ENCODE results near the gene CCDC110. TPM values are rescaled to one million over a fixed set of nuclear protein-coding genes. Genes with fewer than 3 reads are reported as not detected.

Gene CCDC110

DNA sequence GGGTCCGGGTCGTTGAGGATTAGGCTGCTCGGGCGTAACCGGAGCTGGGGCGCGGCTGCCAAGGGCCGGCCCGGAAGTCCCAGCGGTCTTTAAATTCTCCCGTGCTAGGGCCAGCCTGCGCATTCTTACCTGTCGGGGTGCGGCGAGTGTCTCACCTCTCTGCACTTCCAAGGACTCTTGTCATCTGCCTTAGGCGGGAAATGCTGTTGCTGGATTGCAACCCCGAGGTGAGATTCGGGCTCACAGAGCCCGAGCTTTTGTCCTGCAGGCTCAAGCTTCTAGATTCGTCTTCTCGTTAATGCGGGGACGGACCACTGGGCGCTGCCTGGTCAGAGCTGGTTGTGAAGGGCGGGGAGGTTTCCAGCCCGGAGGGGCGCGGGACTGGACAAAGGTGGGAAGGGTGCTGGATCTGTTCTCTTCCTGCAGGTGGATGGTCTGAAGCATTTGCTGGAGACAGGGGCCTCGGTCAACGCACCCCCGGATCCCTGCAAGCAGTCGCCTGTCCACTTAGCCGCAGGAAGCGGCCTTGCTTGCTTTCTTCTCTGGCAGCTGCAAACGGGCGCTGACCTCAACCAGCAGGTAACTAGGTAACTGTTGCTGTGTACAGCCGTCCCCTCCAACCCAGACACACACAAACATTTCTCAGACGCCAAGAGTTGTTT is 74.7 kb downstream of the CCDC110 start, which contains the start of gene ANKRD37:
Gene ANKRD37 (plus strand): TSS at position 118 of the 662 bp plus-strand sequence. CDS start 83 bp downstream, at position 201.
- H4K5ac ChIP-seq (ENCODE audit: low read length), result no peak within 1 kb of the TSS
- WGBS (ENCODE audit: extremely low coverage, insufficient coverage, low lambda C conversion rate), result no CpG with 5 or more reads among the region's 38 CpGs
- peak; percentile 76 for DNase-seq

GRCh38 chr4:185395956-185396723 is 75.4 kb downstream of the CCDC110 start:
- no peak overlapping the region for H2AK5ac ChIP-seq (ENCODE audit: low read length)
- no peak overlapping the region for H2BK120ac ChIP-seq (ENCODE audit: low read depth, low read length)
- peak overlapping the region; percentile 64 for H3K18ac ChIP-seq (ENCODE audit: low read length)
- WGBS (ENCODE audit: extremely low coverage, insufficient coverage, low lambda C conversion rate), result no CpG with 5 or more reads among the region's 98 CpGs
- no peak overlapping the region for H2BK5ac ChIP-seq (ENCODE audit: low read length)
- H3K79me1 ChIP-seq (ENCODE audit: low read length), result no peaks in the 10 kb centered on the region
- H3K36me3 ChIP-seq (ENCODE audit: control insufficient read depth, insufficient read depth, low read length), result no peaks in the 10 kb centered on the region
- no peak overlapping the region for H4K5ac ChIP-seq (ENCODE audit: low read length)
- no peaks in the 10 kb centered on the region for H3K4me1 ChIP-seq (ENCODE audit: control insufficient read depth, low read depth, low read length)
- no peak overlapping the region for H3K4ac ChIP-seq (ENCODE audit: low read depth, low read length)
- no peak overlapping the region for H2BK15ac ChIP-seq (replicated peaks; ENCODE audit: low read depth)
- DNase-seq, result peak; percentile 97
- H3K27ac ChIP-seq (ENCODE audit: low read depth, low read length), result no peak overlapping the region
- H3K4me2 ChIP-seq (ENCODE audit: low read length), result peak overlapping the region; percentile 89
- no peak overlapping the region for H4K8ac ChIP-seq (ENCODE audit: low read depth, low read length)
- H3K9ac ChIP-seq (ENCODE audit: low read length), result peak overlapping the region; percentile 75
- peak overlapping the region; percentile 77 for H3K56ac ChIP-seq (ENCODE audit: low read length)
- no peaks in the 10 kb centered on the region for H3K79me2 ChIP-seq (ENCODE audit: control insufficient read depth, insufficient read depth, low read length)
- H3K27me3 ChIP-seq (ENCODE audit: insufficient read depth, low read length, poor library complexity), result no peaks in the 10 kb centered on the region
- peak overlapping the region; percentile 33 for H3K4me3 ChIP-seq (ENCODE audit: low read length)
- no peak overlapping the region for H3K23ac ChIP-seq (ENCODE audit: low read length)

More for the DNA sequence above, 74.7 kb downstream of the CCDC110 start, which contains the start of gene ANKRD37:
- Histone ChIP-seq H3K9ac (ENCODE audit: low read length) (peak within 1 kb of the TSS; percentile 75), H3K4me3 (ENCODE audit: low read length) (peak within 1 kb of the TSS; percentile 48), H3K79me2 (ENCODE audit: control insufficient read depth, insufficient read depth, low read length) (no peaks in the 10 kb centered on the region), H3K36me3 (ENCODE audit: control insufficient read depth, insufficient read depth, low read length) (no peaks in the 10 kb centered on the region), H3K4ac (ENCODE audit: low read depth, low read length) (no peak within 1 kb of the TSS), H3K4me2 (ENCODE audit: low read length) (peak within 1 kb of the TSS; percentile 89), H3K4me1 (ENCODE audit: control insufficient read depth, low read depth, low read length) (no peaks in the 10 kb centered on the region), H4K8ac (ENCODE audit: low read depth, low read length) (no peak within 1 kb of the TSS), H3K79me1 (ENCODE audit: low read length) (no peaks in the 10 kb centered on the region), H3K56ac (ENCODE audit: low read length) (peak within 1 kb of the TSS; percentile 77), H2AK5ac (ENCODE audit: low read length) (no peak within 1 kb of the TSS), H3K23ac (ENCODE audit: low read length) (no peak within 1 kb of the TSS), H3K27me3 (ENCODE audit: insufficient read depth, low read length, poor library complexity) (no peaks in the 10 kb centered on the region), H2BK5ac (ENCODE audit: low read length) (no peak within 1 kb of the TSS), H3K18ac (ENCODE audit: low read length) (peak within 1 kb of the TSS; percentile 64), H2BK120ac (ENCODE audit: low read depth, low read length) (no peak within 1 kb of the TSS), H2BK15ac (replicated peaks; ENCODE audit: low read depth) (no peak within 1 kb of the TSS), H3K27ac (ENCODE audit: low read depth, low read length) (no peak within 1 kb of the TSS)

DNA sequence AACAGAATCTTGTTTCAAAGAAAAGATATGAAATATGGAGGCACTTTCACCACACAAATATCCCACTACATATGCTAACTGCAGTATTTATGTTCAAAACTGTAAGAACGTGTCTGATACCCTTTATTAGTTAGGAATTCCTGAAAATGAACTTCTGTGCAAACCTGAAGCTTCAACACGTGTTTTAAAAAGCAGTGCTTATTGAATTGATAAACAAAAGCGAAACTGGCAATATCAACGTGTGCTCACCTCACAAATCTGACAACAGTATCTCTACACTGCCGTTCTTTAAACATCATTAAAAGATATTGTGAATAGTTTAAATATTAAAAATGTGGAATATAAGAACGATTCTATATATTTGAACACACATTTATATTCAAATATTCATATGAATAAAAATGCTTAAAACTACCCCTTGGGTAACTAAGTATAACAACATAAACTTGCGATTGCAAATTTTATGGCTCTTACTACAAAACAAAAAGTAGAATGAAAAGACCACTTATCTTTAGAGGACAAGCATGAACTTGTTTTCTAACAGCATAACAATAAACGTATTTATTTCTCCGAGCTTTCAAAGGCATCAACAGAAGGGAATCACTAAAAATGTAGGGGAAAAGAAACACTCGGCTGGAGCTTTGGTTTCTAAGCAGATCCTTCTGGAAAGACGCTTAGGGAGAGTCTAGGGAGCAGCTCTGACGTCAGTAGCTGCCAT is 76.1 kb downstream of the CCDC110 start, which contains the start of gene LRP2BP:
Gene LRP2BP (minus strand): TSS at position 687 of the 718 bp plus-strand sequence. CDS start 17,738 bp downstream, outside the sequence.
- H3K18ac ChIP-seq (ENCODE audit: low read length), result peak within 1 kb of the TSS; percentile 64
- no peak for DNase-seq

More for the DNA sequence above, 76.1 kb downstream of the CCDC110 start, which contains the start of gene LRP2BP:
- no peaks in the 10 kb centered on the region for H3K27me3 ChIP-seq (ENCODE audit: insufficient read depth, low read length, poor library complexity)
- H2BK120ac ChIP-seq (ENCODE audit: low read depth, low read length), result no peak within 1 kb of the TSS
- no peak within 1 kb of the TSS for H2BK15ac ChIP-seq (replicated peaks; ENCODE audit: low read depth)
- no peaks in the 10 kb centered on the region for H3K36me3 ChIP-seq (ENCODE audit: control insufficient read depth, insufficient read depth, low read length)
- H3K4me3 ChIP-seq (ENCODE audit: low read length), result peak within 1 kb of the TSS; percentile 48
- H2AK5ac ChIP-seq (ENCODE audit: low read length), result no peak within 1 kb of the TSS
- WGBS (ENCODE audit: extremely low coverage, insufficient coverage, low lambda C conversion rate), result no CpG with 5 or more reads among the region's 12 CpGs
- no peaks in the 10 kb centered on the region for H3K79me1 ChIP-seq (ENCODE audit: low read length)
- H3K4me2 ChIP-seq (ENCODE audit: low read length), result peak within 1 kb of the TSS; percentile 89
- H3K4ac ChIP-seq (ENCODE audit: low read depth, low read length), result no peak within 1 kb of the TSS
- no peak within 1 kb of the TSS for H2BK5ac ChIP-seq (ENCODE audit: low read length)
- H4K8ac ChIP-seq (ENCODE audit: low read depth, low read length), result no peak within 1 kb of the TSS
- no peak within 1 kb of the TSS for H3K27ac ChIP-seq (ENCODE audit: low read depth, low read length)
- peak within 1 kb of the TSS; percentile 77 for H3K56ac ChIP-seq (ENCODE audit: low read length)
- no peak within 1 kb of the TSS for H4K5ac ChIP-seq (ENCODE audit: low read length)
- H3K23ac ChIP-seq (ENCODE audit: low read length), result no peak within 1 kb of the TSS
- H3K79me2 ChIP-seq (ENCODE audit: control insufficient read depth, insufficient read depth, low read length), result no peaks in the 10 kb centered on the region
- H3K4me1 ChIP-seq (ENCODE audit: control insufficient read depth, low read depth, low read length), result no peaks in the 10 kb centered on the region
- H3K9ac ChIP-seq (ENCODE audit: low read length), result peak within 1 kb of the TSS; percentile 75

Small RNA genes within 50 kb of the gene (small RNA-seq; reads per million reads assigned to genes)
- gene RF00019 (ENCODE audit: insufficient read depth), result not detected
